Head of caudate nucleus (tissue), 42 donors: Measurements from ENCODE around the gene KRT33A.

Experiments used
- DNase-seq, 42 donors: peaks; one replicate each; pipeline versions ENCODE4 v3.0.0 to v3.0.0-alpha.2; 2020 to 2021; ENCODE audit warnings: mixed read lengths in 7 of 42
- intact Hi-C: fragments of 100-400 bp; cut with DNase I; formaldehyde crosslinking; loops from one replicate; pipeline ENCODE4 v1.15.0; 2022

The KRT33A gene

GRCh38 chr17:41334385-41335305, 16.0 kb downstream of the KRT33A start:
- intact Hi-C loops = no loop called here

GRCh38 chr17:41333836-41334235, 16.8 kb downstream of the KRT33A start:
- intact Hi-C loops = no loop called here
- peak in 1 of 42 donors; percentile 20 for DNase-seq

More at GRCh38 chr17:41334385-41335305, 16.0 kb downstream of the KRT33A start:
- DNase-seq = peak in 1 of 42 donors; percentile 24

- intact Hi-C loops = no loop called here
- peak in 1 of 42 donors; percentile 30 for DNase-seq
Observed at GRCh38 chr17:41333098-41333497, 17.5 kb downstream of the KRT33A start.

GRCh38 chr17:41332239-41332638, 18.4 kb downstream of the KRT33A start:
- intact Hi-C loops = no loop called here
- peak in 1 of 42 donors; percentile 8 for DNase-seq

GRCh38 chr17:41331606-41332005, 19.0 kb downstream of the KRT33A start:
- intact Hi-C loops = no loop called here
- DNase-seq = peak in 1 of 42 donors; percentile 26

GRCh38 chr17:41329279-41329948, 21.2 kb downstream of the KRT33A start:
- intact Hi-C loops = no loop called here
- peak in 28 of 42 donors; percentile 8 to 61 (median 37) for DNase-seq

GRCh38 chr17:41328207-41328606, 22.4 kb downstream of the KRT33A start:
- intact Hi-C loops = no loop called here
- DNase-seq = no peak

- no peak for DNase-seq
- intact Hi-C loops = no loop called here
Observed at GRCh38 chr17:41327411-41328120, 23.1 kb downstream of the KRT33A start.

GRCh38 chr17:41326173-41327145, 24.2 kb downstream of the KRT33A start:
- intact Hi-C loops = no loop called here
- peak in 2 of 42 donors; percentile 15 to 22 for DNase-seq

GRCh38 chr17:41325611-41326010, 25.0 kb downstream of the KRT33A start:
- intact Hi-C loops = no loop called here
- no peak for DNase-seq

GRCh38 chr17:41325126-41325525, 25.5 kb downstream of the KRT33A start:
- intact Hi-C loops = no loop called here
- peak in 1 of 42 donors; percentile 33 for DNase-seq

- peak in 1 of 42 donors; percentile 14 for DNase-seq
- intact Hi-C loops = loop anchor here (5.0 kb wide), 1 partner anchor 417 kb away; no protein-coding TSS in a partner anchor
Observed at GRCh38 chr17:41324180-41325075, 26.2 kb downstream of the KRT33A start.

- intact Hi-C loops = loop anchor here (5.0 kb wide), 1 partner anchor 416 kb away; no protein-coding TSS in a partner anchor
- DNase-seq = peak in 1 of 42 donors; percentile 31
Observed at GRCh38 chr17:41322903-41323895, 27.4 kb downstream of the KRT33A start.

GRCh38 chr17:41322094-41322902, 28.3 kb downstream of the KRT33A start:
- peak in 3 of 42 donors; percentile 11 to 39 (median 27) for DNase-seq
- intact Hi-C loops = loop anchor here (5.0 kb wide), 1 partner anchor 415 kb away; no protein-coding TSS in a partner anchor

GRCh38 chr17:41318231-41318630, 32.4 kb downstream of the KRT33A start:
- intact Hi-C loops = no loop called here
- DNase-seq = no peak
